ENCODE data around the gene SLC36A1.

- TF ChIP-seq, protein P1, sequence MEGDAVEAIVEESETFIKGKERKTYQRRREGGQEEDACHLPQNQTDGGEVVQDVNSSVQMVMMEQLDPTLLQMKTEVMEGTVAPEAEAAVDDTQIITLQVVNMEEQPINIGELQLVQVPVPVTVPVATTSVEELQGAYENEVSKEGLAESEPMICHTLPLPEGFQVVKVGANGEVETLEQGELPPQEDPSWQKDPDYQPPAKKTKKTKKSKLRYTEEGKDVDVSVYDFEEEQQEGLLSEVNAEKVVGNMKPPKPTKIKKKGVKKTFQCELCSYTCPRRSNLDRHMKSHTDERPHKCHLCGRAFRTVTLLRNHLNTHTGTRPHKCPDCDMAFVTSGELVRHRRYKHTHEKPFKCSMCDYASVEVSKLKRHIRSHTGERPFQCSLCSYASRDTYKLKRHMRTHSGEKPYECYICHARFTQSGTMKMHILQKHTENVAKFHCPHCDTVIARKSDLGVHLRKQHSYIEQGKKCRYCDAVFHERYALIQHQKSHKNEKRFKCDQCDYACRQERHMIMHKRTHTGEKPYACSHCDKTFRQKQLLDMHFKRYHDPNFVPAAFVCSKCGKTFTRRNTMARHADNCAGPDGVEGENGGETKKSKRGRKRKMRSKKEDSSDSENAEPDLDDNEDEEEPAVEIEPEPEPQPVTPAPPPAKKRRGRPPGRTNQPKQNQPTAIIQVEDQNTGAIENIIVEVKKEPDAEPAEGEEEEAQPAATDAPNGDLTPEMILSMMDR (IDR thresholded peaks at IDR 0.05; ENCODE audit: low read depth, low read length, poor library complexity, severe bottlenecking) = no peak
- no peak for TF ChIP-seq EZH2phosphoT487 (IDR thresholded peaks at IDR 0.05; ENCODE audit: borderline replicate concordance, low read length)
Measured at GRCh38 chr5:151495320-151495719, 47.9 kb downstream of the SLC36A1 start.
